Left ventricle myocardium inferior (tissue), 1 donor: ENCODE measurements around the gene GAPDHS. TPM values are rescaled to one million over a fixed set of nuclear protein-coding genes. Genes with fewer than 3 reads are reported as not detected.
A peak's percentile ranks its signal among the peaks of the same experiment; 100 is the strongest.

ENCODE experiments used
- DNase-seq: peaks from one replicate; pipeline ENCODE4 v3.0.0-alpha.2; 2020
- H3K27ac ChIP-seq: fragments of 200-600 bp; replicated peaks from 2 replicates; pipeline ENCODE4 v1.8.0; 2021
- H3K27me3 ChIP-seq: fragments of 200-600 bp; 2 replicates; pipeline ENCODE4 v1.8.0; 2021; ENCODE audit warnings: low read depth
- H3K36me3 ChIP-seq: fragments of 200-600 bp; 2 replicates; pipeline ENCODE4 v1.8.0; 2021
- H3K4me1 ChIP-seq: fragments of 200-600 bp; 2 replicates; pipeline ENCODE4 v1.8.0; 2021
- H3K4me3 ChIP-seq: fragments of 200-600 bp; 2 replicates; pipeline ENCODE4 v1.8.0; 2021; ENCODE audit warnings: mild to moderate bottlenecking, moderate library complexity
- H3K9me3 ChIP-seq: fragments of 200-600 bp; replicated peaks from 2 replicates; pipeline ENCODE4 v1.8.0; 2021
- intact Hi-C: fragments of 100-400 bp; cut with micrococcal nuclease; formaldehyde crosslinking; loops from one replicate; pipeline ENCODE4 v1.11.0; 2022
- total RNA-seq: library from RNA; stranded (reverse); fragmentation: NEBNext Ultra II Directional; extraction: Animal tissue kit (Norgen Biotek cat#: 25700); gene quantifications from one replicate; pipeline ENCODE4 v1.2.1, GENCODE V29; 2021
- TF ChIP-seq, protein P1 (sequence below): fragments of 200-600 bp; IDR thresholded peaks from 2 replicates; pipeline ENCODE4 v1.8.0; 2021; ENCODE audit warnings: antibody characterized with exemption, mild to moderate bottlenecking, borderline replicate concordance
- donor health status: DM: no; HTN: yes; CAD: no; lungs with severe emphysema.

Gene GAPDHS
- total RNA-seq, 1 donor from 2014 or later = not detected

- H3K9me3 ChIP-seq = no peaks in the 10 kb centered on the region
- no peak overlapping the region for H3K4me3 ChIP-seq
- intact Hi-C loops = no loop called here
- H3K27ac ChIP-seq = no peak overlapping the region
- no peak for DNase-seq
- peaks cover 20% of the 10 kb centered on the region for H3K4me1 ChIP-seq
- TF ChIP-seq, protein P1, sequence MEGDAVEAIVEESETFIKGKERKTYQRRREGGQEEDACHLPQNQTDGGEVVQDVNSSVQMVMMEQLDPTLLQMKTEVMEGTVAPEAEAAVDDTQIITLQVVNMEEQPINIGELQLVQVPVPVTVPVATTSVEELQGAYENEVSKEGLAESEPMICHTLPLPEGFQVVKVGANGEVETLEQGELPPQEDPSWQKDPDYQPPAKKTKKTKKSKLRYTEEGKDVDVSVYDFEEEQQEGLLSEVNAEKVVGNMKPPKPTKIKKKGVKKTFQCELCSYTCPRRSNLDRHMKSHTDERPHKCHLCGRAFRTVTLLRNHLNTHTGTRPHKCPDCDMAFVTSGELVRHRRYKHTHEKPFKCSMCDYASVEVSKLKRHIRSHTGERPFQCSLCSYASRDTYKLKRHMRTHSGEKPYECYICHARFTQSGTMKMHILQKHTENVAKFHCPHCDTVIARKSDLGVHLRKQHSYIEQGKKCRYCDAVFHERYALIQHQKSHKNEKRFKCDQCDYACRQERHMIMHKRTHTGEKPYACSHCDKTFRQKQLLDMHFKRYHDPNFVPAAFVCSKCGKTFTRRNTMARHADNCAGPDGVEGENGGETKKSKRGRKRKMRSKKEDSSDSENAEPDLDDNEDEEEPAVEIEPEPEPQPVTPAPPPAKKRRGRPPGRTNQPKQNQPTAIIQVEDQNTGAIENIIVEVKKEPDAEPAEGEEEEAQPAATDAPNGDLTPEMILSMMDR = no peak
- H3K27me3 ChIP-seq = peaks cover 64% of the 10 kb centered on the region
- H3K36me3 ChIP-seq = no peaks in the 10 kb centered on the region
Observed at GRCh38 chr19:35507561-35507960, 25.7 kb upstream of the GAPDHS start.

- intact Hi-C loops = no loop called here
Observed at GRCh38 chr19:35508129-35508528, 25.1 kb upstream of the GAPDHS start.

GRCh38 chr19:35509018-35509652, 24.1 kb upstream of the GAPDHS start:
- Histone ChIP-seq H3K27me3 (peaks cover 80% of the 10 kb centered on the region), H3K36me3 (no peaks in the 10 kb centered on the region), H3K4me1 (peaks cover 14% of the 10 kb centered on the region), H3K9me3 (no peaks in the 10 kb centered on the region), H3K4me3 (peak overlapping the region; percentile 59), H3K27ac (no peak overlapping the region)
- TF ChIP-seq, protein P1 = no peak
- no peak for DNase-seq
- intact Hi-C loops = no loop called here

More at GRCh38 chr19:35508129-35508528, 25.1 kb upstream of the GAPDHS start:
- TF ChIP-seq, protein P1 = no peak
- Histone ChIP-seq H3K4me1 (peaks cover 14% of the 10 kb centered on the region), H3K27ac (no peak overlapping the region), H3K36me3 (no peaks in the 10 kb centered on the region), H3K27me3 (peaks cover 70% of the 10 kb centered on the region), H3K4me3 (no peak overlapping the region), H3K9me3 (no peaks in the 10 kb centered on the region)
- DNase-seq = no peak

- intact Hi-C loops = no loop called here
- Histone ChIP-seq H3K4me3 (peak overlapping the region; percentile 59), H3K4me1 (peaks cover 17% of the 10 kb centered on the region), H3K27me3 (peaks cover 89% of the 10 kb centered on the region), H3K27ac (no peak overlapping the region), H3K9me3 (no peaks in the 10 kb centered on the region), H3K36me3 (no peaks in the 10 kb centered on the region)
- TF ChIP-seq, protein P1 = peak; percentile 95
- DNase-seq = peak; percentile 71
Observed at GRCh38 chr19:35509861-35510625, 23.2 kb upstream of the GAPDHS start.

DNA sequence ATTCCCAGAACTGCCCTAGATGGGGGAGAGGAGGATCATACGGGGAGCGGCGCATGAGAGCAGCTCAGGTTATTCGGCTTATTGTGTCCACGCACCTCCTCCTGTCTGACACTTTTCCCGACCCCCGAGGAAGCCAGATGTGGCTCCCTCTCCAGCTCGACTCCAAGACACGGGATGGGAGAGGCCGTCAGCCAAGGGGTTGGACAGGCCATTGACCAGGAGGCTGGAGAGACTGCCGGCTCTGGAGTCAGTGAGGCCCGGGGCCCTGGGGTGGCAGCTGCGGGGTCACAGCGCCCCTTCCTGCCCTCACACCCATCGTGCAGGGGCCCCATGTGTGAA, 22.7 kb upstream of the GAPDHS start:
- intact Hi-C loops = no loop called here
- H3K36me3 ChIP-seq = no peaks in the 10 kb centered on the region
- H3K27ac ChIP-seq = no peak overlapping the region
- peaks cover 93% of the 10 kb centered on the region for H3K27me3 ChIP-seq
- no peaks in the 10 kb centered on the region for H3K9me3 ChIP-seq
- peaks cover 17% of the 10 kb centered on the region for H3K4me1 ChIP-seq
- H3K4me3 ChIP-seq = peak overlapping the region; percentile 59
- no peak for DNase-seq
- TF ChIP-seq, protein P1 = peak; percentile 22
